ENCODE results near the gene PRELID3B. TPM values are rescaled to one million over a fixed set of nuclear protein-coding genes. Genes with fewer than 3 reads are reported as not detected.

The PRELID3B gene
- total and polyA plus RNA-seq, 2 of the 13 experiments (the other 11 are each of a cell fraction or from before 2014, with no cell fraction given) = 23.3 to 42.6 TPM

- TF ChIP-seq ZNF503 (CRISPR knock-in tag; IDR thresholded peaks at IDR 0.05) (no peak), MAX (IDR thresholded peaks at IDR 0.05) (peak; percentile 80; the same call in 1 of the 2 replicates), RERE (CRISPR knock-in tag; IDR thresholded peaks at IDR 0.05; ENCODE audit: low read depth) (no peak), USF2 (IDR thresholded peaks at IDR 0.05; ENCODE audit: low read depth, low read length) (no peak), USF2 (CRISPR knock-in tag; IDR thresholded peaks at IDR 0.05; ENCODE audit: borderline replicate concordance) (peak; percentile 77; the same call in 1 of the 2 replicates), MXI1 (IDR thresholded peaks at IDR 0.05; ENCODE audit: borderline replicate concordance, low read depth, low read length) (no peak), ZNF615 (CRISPR knock-in tag; IDR thresholded peaks at IDR 0.05; ENCODE audit: borderline replicate concordance) (no peak), SALL2 (CRISPR knock-in tag; IDR thresholded peaks at IDR 0.05) (no peak), E2F2 (CRISPR knock-in tag; IDR thresholded peaks at IDR 0.05; ENCODE audit: borderline replicate concordance) (no peak), BCLAF1 (IDR thresholded peaks at IDR 0.05) (no peak), PAWR (CRISPR knock-in tag; IDR thresholded peaks at IDR 0.05; ENCODE audit: borderline replicate concordance) (no peak), CEBPB (IDR thresholded peaks at IDR 0.05; ENCODE audit: borderline replicate concordance, low read depth, low read length) (peak; percentile 22; the same call in 1 of the 2 replicates), ZBTB38 (CRISPR knock-in tag; IDR thresholded peaks at IDR 0.05) (no peak), PAF1 (CRISPR knock-in tag; IDR thresholded peaks at IDR 0.05) (no peak)
These were observed 32.1 kb downstream of the PRELID3B start (continued) for GRCh38 chr20:59010321-59010994.

All from HepG2 (cell line).